Transverse colon (tissue), 3 donors: ENCODE data around the gene KLK5.

Experiments
- CTCF ChIP-seq, 5 experiments: fragments of 200-600 bp in 3 of 5; fragments of 450-650 bp in 2 of 5; sonication (generic) in 3 of 5; IDR thresholded peaks; 1 replicate in 2 of 5; 2 replicates in 3 of 5; pipeline ENCODE4 v1.5.1; 2016 to 2017; ENCODE audit warnings: antibody characterized with exemption in 5 of 5, inconsistent platforms in 3 of 5, mild to moderate bottlenecking in 2 of 5, moderate library complexity in 1 of 5
- EP300 ChIP-seq: sonication (generic); formaldehyde crosslinking; IDR thresholded peaks from one replicate; pipeline ENCODE4 v1.6.1; 2017; ENCODE audit warnings: antibody characterized with exemption, low read depth
- POLR2A ChIP-seq: fragments of 450-650 bp; IDR thresholded peaks from one replicate; pipeline ENCODE4 v1.6.1; 2016; ENCODE audit warnings: antibody characterized with exemption, mild to moderate bottlenecking, moderate library complexity

DNA sequence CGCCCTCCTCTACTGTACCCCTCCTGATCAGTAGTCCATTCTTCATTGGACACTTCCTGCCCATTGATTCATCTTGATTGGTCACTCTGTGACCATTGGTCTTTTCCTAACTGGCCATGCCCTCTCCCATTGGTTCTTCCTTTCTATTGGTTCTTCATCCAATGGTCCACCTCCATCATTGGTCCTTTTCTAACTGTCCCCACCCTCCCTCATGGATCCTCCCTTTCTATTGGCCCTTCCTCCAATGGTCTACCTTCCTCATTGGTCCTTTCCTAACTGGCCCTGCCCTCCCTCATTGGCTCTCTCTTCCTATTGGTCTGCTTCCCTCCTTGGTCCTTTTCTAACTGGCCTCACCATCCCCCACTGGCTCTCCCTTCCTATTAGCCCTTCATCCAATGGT, 9.4 kb upstream of the KLK5 start:
- no peak for TF ChIP-seq POLR2A
- no peak for TF ChIP-seq EP300
- no peak for TF ChIP-seq CTCF (IDR thresholded peaks at IDR 0.05)
